ENCODE measurements around the gene TOMM5. TPM values are rescaled to one million over a fixed set of nuclear protein-coding genes. Genes with fewer than 3 reads are reported as not detected.

TOMM5 gene
- total and polyA plus RNA-seq, 2 of the 13 experiments (the other 11 are each of a cell fraction or from before 2014, with no cell fraction given) = 147 to 315 TPM

- TF ChIP-seq KIAA2018 (CRISPR knock-in tag; IDR thresholded peaks at IDR 0.05; ENCODE audit: borderline replicate concordance) (no peak), ZNF570 (CRISPR knock-in tag; IDR thresholded peaks at IDR 0.05; ENCODE audit: borderline replicate concordance) (0 out of 2 replicates have a peak, but pooled peaks have one; percentile 56), NR3C1 (CRISPR knock-in tag; IDR thresholded peaks at IDR 0.05) (no peak), RXRB (CRISPR knock-in tag; IDR thresholded peaks at IDR 0.05; ENCODE audit: borderline replicate concordance) (peak; percentile 69), DBP (CRISPR knock-in tag; IDR thresholded peaks at IDR 0.05; ENCODE audit: not compliant biosample characterization) (peak; percentile 87), ZNF891 (CRISPR knock-in tag; IDR thresholded peaks at IDR 0.05) (peak; percentile 94), ZNF770 (CRISPR knock-in tag; IDR thresholded peaks at IDR 0.05) (peak; percentile 85), ZNF768 (CRISPR knock-in tag; IDR thresholded peaks at IDR 0.05) (peak; percentile 83; the same call in 1 of the 2 replicates), ZBTB44 (CRISPR knock-in tag; IDR thresholded peaks at IDR 0.05) (0 out of 2 replicates have a peak, but pooled peaks have one; percentile 56), SOX6 (IDR thresholded peaks at IDR 0.05) (no peak), SOX6 (CRISPR knock-in tag; IDR thresholded peaks at IDR 0.05) (peak; percentile 63), TOPORS (CRISPR knock-in tag; IDR thresholded peaks at IDR 0.05) (0 out of 2 replicates have a peak, but pooled peaks have one; percentile 66), FOSL1 (CRISPR knock-in tag; IDR thresholded peaks at IDR 0.05; ENCODE audit: borderline replicate concordance) (no peak), ZSCAN9 (CRISPR knock-in tag; IDR thresholded peaks at IDR 0.05; ENCODE audit: borderline replicate concordance) (peak; percentile 72; the same call in 1 of the 2 replicates), ZNF101 (CRISPR knock-in tag; IDR thresholded peaks at IDR 0.05; ENCODE audit: borderline replicate concordance, low read depth) (no peak; the same call in 1 of the 2 replicates), CEBPB (IDR thresholded peaks at IDR 0.05; ENCODE audit: borderline replicate concordance, low read depth, low read length) (peak; percentile 94)
Observed at GRCh38 chr9:37592108-37592951, at the start of gene TOMM5 (continued).

Data from HepG2 (cell line).